ENCODE results near the gene KRT74.

The KRT74 gene

GRCh38 chr12:52575256-52575655 lies 1.6 kb upstream of the KRT74 start:
- no peaks in the 10 kb centered on the region for H3K9me3 ChIP-seq (ENCODE audit: control insufficient read depth in 2 of 2, low read length in 2 of 2)
- H3K4me3 ChIP-seq (ENCODE audit: low read length in 2 of 2): no peak overlapping the region
- H3K9ac ChIP-seq (ENCODE audit: low read length in 2 of 2): no peak overlapping the region
- no peaks in the 10 kb centered on the region for H3K36me3 ChIP-seq (ENCODE audit: control insufficient read depth in 2 of 2, insufficient read depth in 2 of 2, low read length in 2 of 2)
- H3K27me3 ChIP-seq (ENCODE audit: control insufficient read depth in 1 of 2, insufficient read depth in 2 of 2, low read length in 2 of 2): peaks cover 4 to 5% of the 10 kb centered on the region in 2 donors
- H3K4me1 ChIP-seq (ENCODE audit: control insufficient read depth, insufficient read depth, low read length): no peaks in the 10 kb centered on the region
- no peak overlapping the region for H3K27ac ChIP-seq (ENCODE audit: low read length)

- no peak overlapping the region for H3K4me3 ChIP-seq (ENCODE audit: low read length in 2 of 2)
- no peaks in the 10 kb centered on the region for H3K4me1 ChIP-seq (ENCODE audit: control insufficient read depth, insufficient read depth, low read length)
- H3K27me3 ChIP-seq (ENCODE audit: control insufficient read depth in 1 of 2, insufficient read depth in 2 of 2, low read length in 2 of 2): peaks cover 4 to 7% of the 10 kb centered on the region in 2 donors
- H3K36me3 ChIP-seq (ENCODE audit: control insufficient read depth in 2 of 2, insufficient read depth in 2 of 2, low read length in 2 of 2): no peaks in the 10 kb centered on the region
- no peaks in the 10 kb centered on the region for H3K9me3 ChIP-seq (ENCODE audit: control insufficient read depth in 2 of 2, low read length in 2 of 2)
- no peak overlapping the region for H3K9ac ChIP-seq (ENCODE audit: low read length in 2 of 2)
- no peak overlapping the region for H3K27ac ChIP-seq (ENCODE audit: low read length)
These were observed 337 bp downstream of the KRT74 start for GRCh38 chr12:52573306-52573705.

- Histone ChIP-seq H3K4me1 (ENCODE audit: control insufficient read depth, insufficient read depth, low read length) (no peaks in the 10 kb centered on the region), H3K4me3 (ENCODE audit: low read length in 2 of 2) (no peak overlapping the region), H3K9me3 (ENCODE audit: control insufficient read depth in 2 of 2, low read length in 2 of 2) (no peaks in the 10 kb centered on the region), H3K9ac (ENCODE audit: low read length in 2 of 2) (no peak overlapping the region), H3K27ac (ENCODE audit: low read length) (no peak overlapping the region), H3K36me3 (ENCODE audit: control insufficient read depth in 2 of 2, insufficient read depth in 2 of 2, low read length in 2 of 2) (no peaks in the 10 kb centered on the region), H3K27me3 (ENCODE audit: control insufficient read depth in 1 of 2, insufficient read depth in 2 of 2, low read length in 2 of 2) (peaks cover 4 to 9% of the 10 kb centered on the region in 2 donors)
These were observed 3.1 kb downstream of the KRT74 start for GRCh38 chr12:52570511-52570910.

GRCh38 chr12:52568111-52568510 lies 5.5 kb downstream of the KRT74 start:
- no peaks in the 10 kb centered on the region for H3K36me3 ChIP-seq (ENCODE audit: control insufficient read depth in 2 of 2, insufficient read depth in 2 of 2, low read length in 2 of 2)
- no peaks in the 10 kb centered on the region for H3K9me3 ChIP-seq (ENCODE audit: control insufficient read depth in 2 of 2, low read length in 2 of 2)
- no peaks in the 10 kb centered on the region for H3K4me1 ChIP-seq (ENCODE audit: control insufficient read depth, insufficient read depth, low read length)
- no peak overlapping the region for H3K9ac ChIP-seq (ENCODE audit: low read length in 2 of 2)
- no peak overlapping the region for H3K4me3 ChIP-seq (ENCODE audit: low read length in 2 of 2)
- no peak overlapping the region for H3K27ac ChIP-seq (ENCODE audit: low read length)
- peaks cover 4 to 15% of the 10 kb centered on the region in 2 donors for H3K27me3 ChIP-seq (ENCODE audit: control insufficient read depth in 1 of 2, insufficient read depth in 2 of 2, low read length in 2 of 2)

- no peak overlapping the region for H3K27ac ChIP-seq (ENCODE audit: low read length)
- no peak overlapping the region for H3K9ac ChIP-seq (ENCODE audit: low read length in 2 of 2)
- H3K27me3 ChIP-seq (ENCODE audit: control insufficient read depth in 1 of 2, insufficient read depth in 2 of 2, low read length in 2 of 2): peaks cover 4 to 10% of the 10 kb centered on the region in 2 donors
- no peak overlapping the region for H3K4me3 ChIP-seq (ENCODE audit: low read length in 2 of 2)
- H3K36me3 ChIP-seq (ENCODE audit: control insufficient read depth in 2 of 2, insufficient read depth in 2 of 2, low read length in 2 of 2): no peaks in the 10 kb centered on the region
- H3K4me1 ChIP-seq (ENCODE audit: control insufficient read depth, insufficient read depth, low read length): no peaks in the 10 kb centered on the region
- H3K9me3 ChIP-seq (ENCODE audit: control insufficient read depth in 2 of 2, low read length in 2 of 2): no peaks in the 10 kb centered on the region
These were observed 6.8 kb downstream of the KRT74 start for GRCh38 chr12:52566847-52567291.

GRCh38 chr12:52564582-52564981 lies 9.1 kb downstream of the KRT74 start:
- Histone ChIP-seq H3K27ac (ENCODE audit: low read length) (no peak overlapping the region), H3K4me1 (ENCODE audit: control insufficient read depth, insufficient read depth, low read length) (no peaks in the 10 kb centered on the region), H3K9ac (ENCODE audit: low read length in 2 of 2) (no peak overlapping the region), H3K4me3 (ENCODE audit: low read length in 2 of 2) (no peak overlapping the region), H3K27me3 (ENCODE audit: control insufficient read depth in 1 of 2, insufficient read depth in 2 of 2, low read length in 2 of 2) (peaks cover 0 to 8% of the 10 kb centered on the region in 2 donors), H3K36me3 (ENCODE audit: control insufficient read depth in 2 of 2, insufficient read depth in 2 of 2, low read length in 2 of 2) (no peaks in the 10 kb centered on the region), H3K9me3 (ENCODE audit: control insufficient read depth in 2 of 2, low read length in 2 of 2) (no peaks in the 10 kb centered on the region)

GRCh38 chr12:52561880-52562449 lies 11.7 kb downstream of the KRT74 start:
- H3K27ac ChIP-seq (ENCODE audit: low read length): no peak overlapping the region
- H3K9me3 ChIP-seq (ENCODE audit: control insufficient read depth in 2 of 2, low read length in 2 of 2): no peaks in the 10 kb centered on the region
- no peaks in the 10 kb centered on the region for H3K36me3 ChIP-seq (ENCODE audit: control insufficient read depth in 2 of 2, insufficient read depth in 2 of 2, low read length in 2 of 2)
- H3K4me1 ChIP-seq (ENCODE audit: control insufficient read depth, insufficient read depth, low read length): no peaks in the 10 kb centered on the region
- H3K4me3 ChIP-seq (ENCODE audit: low read length in 2 of 2): no peak overlapping the region
- peaks cover 0 to 8% of the 10 kb centered on the region in 2 donors for H3K27me3 ChIP-seq (ENCODE audit: control insufficient read depth in 1 of 2, insufficient read depth in 2 of 2, low read length in 2 of 2)
- no peak overlapping the region for H3K9ac ChIP-seq (ENCODE audit: low read length in 2 of 2)

GRCh38 chr12:52559979-52560378 lies 13.7 kb downstream of the KRT74 start:
- Histone ChIP-seq H3K36me3 (ENCODE audit: control insufficient read depth in 2 of 2, insufficient read depth in 2 of 2, low read length in 2 of 2) (no peaks in the 10 kb centered on the region), H3K4me3 (ENCODE audit: low read length in 2 of 2) (no peak overlapping the region), H3K27me3 (ENCODE audit: control insufficient read depth in 1 of 2, insufficient read depth in 2 of 2, low read length in 2 of 2) (peaks cover 0 to 2% of the 10 kb centered on the region in 2 donors), H3K4me1 (ENCODE audit: control insufficient read depth, insufficient read depth, low read length) (no peaks in the 10 kb centered on the region), H3K27ac (ENCODE audit: low read length) (no peak overlapping the region), H3K9me3 (ENCODE audit: control insufficient read depth in 2 of 2, low read length in 2 of 2) (no peaks in the 10 kb centered on the region), H3K9ac (ENCODE audit: low read length in 2 of 2) (no peak overlapping the region)

- no peaks in the 10 kb centered on the region for H3K4me1 ChIP-seq (ENCODE audit: control insufficient read depth, insufficient read depth, low read length)
- no peak overlapping the region for H3K9ac ChIP-seq (ENCODE audit: low read length in 2 of 2)
- peaks cover 0 to under 1% of the 10 kb centered on the region in 2 donors for H3K27me3 ChIP-seq (ENCODE audit: control insufficient read depth in 1 of 2, insufficient read depth in 2 of 2, low read length in 2 of 2)
- no peak overlapping the region for H3K4me3 ChIP-seq (ENCODE audit: low read length in 2 of 2)
- no peaks in the 10 kb centered on the region for H3K9me3 ChIP-seq (ENCODE audit: control insufficient read depth in 2 of 2, low read length in 2 of 2)
- no peaks in the 10 kb centered on the region for H3K36me3 ChIP-seq (ENCODE audit: control insufficient read depth in 2 of 2, insufficient read depth in 2 of 2, low read length in 2 of 2)
- no peak overlapping the region for H3K27ac ChIP-seq (ENCODE audit: low read length)
These were observed 14.7 kb downstream of the KRT74 start for GRCh38 chr12:52558781-52559445.

- Histone ChIP-seq H3K9ac (ENCODE audit: low read length in 2 of 2) (no peak overlapping the region), H3K36me3 (ENCODE audit: control insufficient read depth in 2 of 2, insufficient read depth in 2 of 2, low read length in 2 of 2) (no peaks in the 10 kb centered on the region), H3K4me1 (ENCODE audit: control insufficient read depth, insufficient read depth, low read length) (no peaks in the 10 kb centered on the region), H3K27ac (ENCODE audit: low read length) (no peak overlapping the region), H3K4me3 (ENCODE audit: low read length in 2 of 2) (no peak overlapping the region), H3K27me3 (ENCODE audit: control insufficient read depth in 1 of 2, insufficient read depth in 2 of 2, low read length in 2 of 2) (no peaks in the 10 kb centered on the region), H3K9me3 (ENCODE audit: control insufficient read depth in 2 of 2, low read length in 2 of 2) (no peaks in the 10 kb centered on the region)
These were observed 16.2 kb downstream of the KRT74 start for GRCh38 chr12:52557476-52557875.

GRCh38 chr12:52555577-52555976 lies 18.1 kb downstream of the KRT74 start:
- no peak overlapping the region for H3K9ac ChIP-seq (ENCODE audit: low read length in 2 of 2)
- H3K27ac ChIP-seq (ENCODE audit: low read length): no peak overlapping the region
- H3K27me3 ChIP-seq (ENCODE audit: control insufficient read depth in 1 of 2, insufficient read depth in 2 of 2, low read length in 2 of 2): no peaks in the 10 kb centered on the region
- H3K9me3 ChIP-seq (ENCODE audit: control insufficient read depth in 2 of 2, low read length in 2 of 2): no peaks in the 10 kb centered on the region
- H3K36me3 ChIP-seq (ENCODE audit: control insufficient read depth in 2 of 2, insufficient read depth in 2 of 2, low read length in 2 of 2): no peaks in the 10 kb centered on the region
- H3K4me1 ChIP-seq (ENCODE audit: control insufficient read depth, insufficient read depth, low read length): no peaks in the 10 kb centered on the region
- no peak overlapping the region for H3K4me3 ChIP-seq (ENCODE audit: low read length in 2 of 2)

Data from stomach smooth muscle (tissue), 2 donors.